CD4-positive, alpha-beta T cell (primary cell): ENCODE measurements around the gene TMEFF2. TPM values are rescaled to one million over a fixed set of nuclear protein-coding genes. Genes with fewer than 3 reads are reported as not detected.

Experiments used
- ATAC-seq: fragments of 200-7000 bp; cut with Tn5 transposase; one replicate; pipeline ENCODE4 v1.10.0; 2022; ENCODE audit warnings: mild to moderate bottlenecking; ENCODE audit not compliant: poor library complexity
- CTCF ChIA-PET: fragments of 350-600 bp; sonication (Branson Sonifier 250); formaldehyde crosslinking; loops from one replicate; lab custom pipeline; 2021; ENCODE audit warnings: antibody characterized with exemption, inconsistent platforms; lab: Charles Lee
- POLR2A ChIA-PET: fragments of 350-600 bp; sonication (Branson Sonifier 250); formaldehyde crosslinking; loops from one replicate; lab custom pipeline; 2021; ENCODE audit warnings: antibody characterized with exemption, inconsistent platforms; lab: Charles Lee
- DNase-seq, 14 experiments: peaks; one replicate each; pipeline ENCODE4 v3.0.0-alpha.2; 2013 to 2020; ENCODE audit warnings: mixed read lengths in 2 of 14
- H3K27ac ChIP-seq, 2 donors: one replicate each; pipeline versions ENCODE4 v1.5.1 to v1.7.0; 2013; ENCODE audit warnings: low read length in 2 of 2, low read depth in 1 of 2, mild to moderate bottlenecking in 1 of 2
- H3K27me3 ChIP-seq, 2 experiments: 1 replicate in 1 of 2; 2 replicates in 1 of 2; pipeline versions ENCODE4 v1.6.1 to v1.7.0; 2013; ENCODE audit warnings: low read length in 2 of 2, control low read depth in 1 of 2, mild to moderate bottlenecking in 1 of 2, moderate library complexity in 1 of 2; ENCODE audit not compliant: insufficient read depth in 2 of 2, control insufficient read depth in 1 of 2
- H3K36me3 ChIP-seq: one replicate; pipeline ENCODE4 v1.6.1; 2013; ENCODE audit warnings: low read length, control low read depth; ENCODE audit not compliant: insufficient read depth
- H3K4me1 ChIP-seq: one replicate; pipeline ENCODE4 v1.6.1; 2013; ENCODE audit warnings: low read length, control low read depth; ENCODE audit not compliant: insufficient read depth
- H3K4me3 ChIP-seq: one replicate; pipeline ENCODE4 v1.5.1; 2013; ENCODE audit warnings: mild to moderate bottlenecking, low read length, moderate library complexity
- H3K9me3 ChIP-seq, 2 experiments: 1 replicate in 1 of 2; 2 replicates in 1 of 2; pipeline versions ENCODE4 v1.6.1 to v1.7.0; 2013; ENCODE audit warnings: low read length in 2 of 2, mild to moderate bottlenecking in 2 of 2, control low read depth in 1 of 2, moderate library complexity in 1 of 2; ENCODE audit not compliant: control insufficient read depth in 1 of 2, insufficient read depth in 1 of 2
- H3K27ac Mint-ChIP-seq: one replicate; pipeline ENCODE4 v1.8.0; 2020; ENCODE audit warnings: mixed read lengths
- H3K27me3 Mint-ChIP-seq: one replicate; pipeline ENCODE4 v1.8.0; 2021; ENCODE audit warnings: mixed read lengths
- H3K36me3 Mint-ChIP-seq: one replicate; pipeline ENCODE4 v1.8.0; 2021; ENCODE audit warnings: low read depth, mixed read lengths
- H3K4me1 Mint-ChIP-seq: one replicate; pipeline ENCODE4 v1.8.0; 2021; ENCODE audit warnings: low read depth, mixed read lengths
- H3K4me3 Mint-ChIP-seq: one replicate; pipeline ENCODE4 v1.8.0; 2020; ENCODE audit warnings: mild to moderate bottlenecking, mixed read lengths
- H3K9me3 Mint-ChIP-seq: one replicate; pipeline ENCODE4 v1.8.0; 2020; ENCODE audit warnings: mixed read lengths
- CTCF ChIP-seq: fragments of 200-600 bp; IDR thresholded peaks from one replicate; pipeline ENCODE4 v1.8.0; 2022; ENCODE audit warnings: antibody characterized with exemption, mild to moderate bottlenecking
- intact Hi-C, 2 experiments: fragments of 100-400 bp; cut with DNase I in 1 of 2; cut with micrococcal nuclease in 1 of 2; formaldehyde crosslinking; loops; one replicate each; pipeline versions ENCODE4 v1.15.1 to v1.9.0; 2023 to 2025; cut with DNase I, micrococcal nuclease
- total RNA-seq, 174 experiments: library from RNA in 2 of 174; stranded (reverse) in 2 of 174; gene quantifications; one replicate each; pipeline ENCODE4 v1.2.3 and lab custom pipeline; 2021 to 2026

TMEFF2 gene
- total RNA-seq, 2 experiments from 2014 or later: not detected

- Histone ChIP-seq H3K4me1 (no peaks in the 10 kb centered on the region), H3K36me3 (no peaks in the 10 kb centered on the region), H3K27me3 (no peaks in the 10 kb centered on the region), H3K27ac (no peak overlapping the region), H3K4me3 (no peak overlapping the region), H3K9me3 (no peaks in the 10 kb centered on the region)
- H3K4me3 Mint-ChIP-seq: no peak overlapping the region
- TF ChIP-seq CTCF: no peak
- H3K4me1 Mint-ChIP-seq: no peaks in the 10 kb centered on the region
- no peaks in the 10 kb centered on the region for H3K9me3 Mint-ChIP-seq
- H3K27ac Mint-ChIP-seq: no peak overlapping the region
- DNase-seq (no peak), ATAC-seq (no peak)
- CTCF ChIA-PET: no interaction called here
- peaks cover 4% of the 10 kb centered on the region for H3K27me3 Mint-ChIP-seq
- intact Hi-C loops: no loop called here
- POLR2A ChIA-PET: no interaction called here
- no peaks in the 10 kb centered on the region for H3K36me3 Mint-ChIP-seq
Measured at GRCh38 chr2:191983186-191983585, 211.5 kb downstream of the TMEFF2 start.

- no peak overlapping the region for H3K27ac ChIP-seq
- H3K4me3 ChIP-seq: no peak overlapping the region
- ATAC-seq (no peak), DNase-seq (no peak)
- intact Hi-C loops: no loop called here
- H3K9me3 Mint-ChIP-seq: no peaks in the 10 kb centered on the region
- ChIA-PET CTCF (interaction anchor here (1.2 kb wide), 1 partner anchor 14 kb away, joined by 3 read pairs; no protein-coding TSS in a partner anchor), POLR2A (no interaction called here)
- no peaks in the 10 kb centered on the region for H3K4me1 ChIP-seq
- no peak overlapping the region for H3K4me3 Mint-ChIP-seq
- peaks cover 10% of the 10 kb centered on the region for H3K27me3 Mint-ChIP-seq
- TF ChIP-seq CTCF: no peak
- no peaks in the 10 kb centered on the region for H3K4me1 Mint-ChIP-seq
- no peak overlapping the region for H3K27ac Mint-ChIP-seq
- no peaks in the 10 kb centered on the region for H3K36me3 Mint-ChIP-seq
- H3K27me3 ChIP-seq: no peaks in the 10 kb centered on the region
- H3K36me3 ChIP-seq: no peaks in the 10 kb centered on the region
- H3K9me3 ChIP-seq: no peaks in the 10 kb centered on the region
Measured at GRCh38 chr2:191981706-191982105, 213.0 kb downstream of the TMEFF2 start.

- Mint-ChIP-seq H3K27me3 (peaks cover 13% of the 10 kb centered on the region), H3K4me3 (no peak overlapping the region), H3K9me3 (no peaks in the 10 kb centered on the region), H3K36me3 (no peaks in the 10 kb centered on the region), H3K27ac (no peak overlapping the region), H3K4me1 (no peaks in the 10 kb centered on the region)
- no peak for ATAC-seq
- H3K4me3 ChIP-seq: no peak overlapping the region
- no peaks in the 10 kb centered on the region for H3K36me3 ChIP-seq
- H3K9me3 ChIP-seq: no peaks in the 10 kb centered on the region
- no peak for TF ChIP-seq CTCF
- H3K27ac ChIP-seq: no peak overlapping the region
- no peaks in the 10 kb centered on the region for H3K4me1 ChIP-seq
- ChIA-PET POLR2A (no interaction called here), CTCF (no interaction called here)
- H3K27me3 ChIP-seq: no peaks in the 10 kb centered on the region
- intact Hi-C loops: no loop called here
- DNase-seq: no peak
Measured at GRCh38 chr2:191980483-191980882, 214.2 kb downstream of the TMEFF2 start.
